Common myeloid progenitor, CD34-positive (primary cell): ENCODE data around the gene TMEM242.

Source experiments
- CTCF ChIA-PET: fragments of 350-600 bp; sonication (Branson Sonifier 250); formaldehyde crosslinking; loops from one replicate; lab custom pipeline; 2021; ENCODE audit warnings: antibody characterized with exemption; lab: Charles Lee
- POLR2A ChIA-PET: fragments of 350-600 bp; sonication (Branson Sonifier 250); formaldehyde crosslinking; loops from one replicate; lab custom pipeline; 2021; ENCODE audit warnings: antibody characterized with exemption; lab: Charles Lee
- DNase-seq, 3 donors: peaks; one replicate each; pipeline versions ENCODE4 v3.0.0 to v3.0.0-alpha.2; 2013
- H3K27ac ChIP-seq, 2 experiments: 1 replicate in 1 of 2; 2 replicates in 1 of 2; pipeline ENCODE4 v1.7.0; 2013; ENCODE audit warnings: inconsistent platforms in 2 of 2, low read length in 2 of 2, mild to moderate bottlenecking in 2 of 2, low read depth in 1 of 2, moderate library complexity in 1 of 2; ENCODE audit not compliant: severe bottlenecking in 2 of 2, insufficient read depth in 1 of 2, poor library complexity in 1 of 2
- H3K27me3 ChIP-seq, 5 experiments: replicated peaks in 2 of 5; 1 replicate in 3 of 5; 2 replicates in 2 of 5; pipeline versions ENCODE4 v1.6.1 to v1.7.0; 2013; ENCODE audit warnings: low read length in 4 of 5, mild to moderate bottlenecking in 2 of 5, moderate library complexity in 2 of 5, inconsistent platforms in 1 of 5; ENCODE audit not compliant: insufficient read depth in 5 of 5, control insufficient read depth in 4 of 5
- H3K36me3 ChIP-seq, 4 experiments: 1 replicate in 2 of 4; 2 replicates in 2 of 4; pipeline versions ENCODE4 v1.6.1 to v1.7.0; 2013; ENCODE audit warnings: low read length in 3 of 4, control low read depth in 1 of 4, mild to moderate bottlenecking in 1 of 4; ENCODE audit not compliant: control insufficient read depth in 4 of 4, insufficient read depth in 4 of 4
- H3K4me1 ChIP-seq, 4 experiments: 1 replicate in 3 of 4; 2 replicates in 1 of 4; pipeline versions ENCODE4 v1.6.1 to v1.7.1; 2013; ENCODE audit warnings: low read length in 3 of 4, mild to moderate bottlenecking in 3 of 4, control low read depth in 1 of 4, inconsistent platforms in 1 of 4, moderate library complexity in 1 of 4; ENCODE audit not compliant: control insufficient read depth in 4 of 4, insufficient read depth in 4 of 4; ENCODE audit errors: control extremely low read depth in 1 of 4
- H3K4me3 ChIP-seq, 7 experiments: 1 replicate in 4 of 7; 2 replicates in 3 of 7; pipeline versions ENCODE4 v1.5.1 to v1.7.0; 2013; ENCODE audit warnings: mild to moderate bottlenecking in 7 of 7, low read length in 6 of 7, moderate library complexity in 6 of 7, inconsistent platforms in 2 of 7, low read depth in 2 of 7, control low read depth in 1 of 7; ENCODE audit not compliant: insufficient read depth in 4 of 7, control insufficient read depth in 1 of 7; ENCODE audit errors: extremely low read depth in 1 of 7
- H3K9me3 ChIP-seq, 5 experiments: 1 replicate in 4 of 5; 2 replicates in 1 of 5; pipeline versions ENCODE4 v1.6.1 to v1.7.1; 2013; ENCODE audit warnings: low read length in 4 of 5, mild to moderate bottlenecking in 2 of 5, inconsistent platforms in 1 of 5, low read depth in 1 of 5, moderate library complexity in 1 of 5; ENCODE audit not compliant: control insufficient read depth in 4 of 5, insufficient read depth in 2 of 5; ENCODE audit errors: control extremely low read depth in 1 of 5
- WGBS: methylation state at CpG from one replicate; pipeline ENCODE4 v1.1.5; 2013; ENCODE audit not compliant: insufficient coverage; 5-methylcytosine and 5-hydroxymethylcytosine counted together

TMEM242 gene

DNA sequence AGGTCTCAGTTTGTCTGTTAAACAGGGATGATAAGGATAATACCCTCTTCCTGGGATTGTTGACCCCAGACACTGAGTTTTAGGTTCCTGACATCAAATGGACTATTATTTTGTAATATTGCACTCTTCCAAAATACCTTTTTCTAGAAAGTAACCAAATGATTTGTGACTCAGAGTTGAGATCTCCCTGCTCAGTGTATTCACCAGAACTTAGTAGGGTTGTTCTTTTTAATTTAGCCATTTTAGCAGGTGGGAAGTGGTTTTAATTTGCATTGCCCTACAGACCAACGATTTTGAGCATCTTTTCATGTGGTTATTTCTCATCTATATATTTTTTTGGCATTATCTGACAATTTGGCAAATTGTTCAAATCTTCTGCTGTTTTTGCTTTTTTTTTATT, 75.1 kb downstream of the TMEM242 start:
- peaks cover 0 to 8% (median 3%) of the 10 kb centered on the region in 4 experiments for H3K4me1 ChIP-seq
- no peak overlapping the region for H3K4me3 ChIP-seq
- peaks cover 0 to 3% (median 0%) of the 10 kb centered on the region in 5 experiments for H3K27me3 ChIP-seq
- WGBS: no CpG with 5 or more reads among the region's 1 CpG
- no peak overlapping the region for H3K27ac ChIP-seq
- ChIA-PET POLR2A (no interaction called here), CTCF (no interaction called here)
- peaks cover 0 to 5% (median 0%) of the 10 kb centered on the region in 5 experiments for H3K9me3 ChIP-seq
- no peak for DNase-seq
- no peaks in the 10 kb centered on the region for H3K36me3 ChIP-seq

DNA sequence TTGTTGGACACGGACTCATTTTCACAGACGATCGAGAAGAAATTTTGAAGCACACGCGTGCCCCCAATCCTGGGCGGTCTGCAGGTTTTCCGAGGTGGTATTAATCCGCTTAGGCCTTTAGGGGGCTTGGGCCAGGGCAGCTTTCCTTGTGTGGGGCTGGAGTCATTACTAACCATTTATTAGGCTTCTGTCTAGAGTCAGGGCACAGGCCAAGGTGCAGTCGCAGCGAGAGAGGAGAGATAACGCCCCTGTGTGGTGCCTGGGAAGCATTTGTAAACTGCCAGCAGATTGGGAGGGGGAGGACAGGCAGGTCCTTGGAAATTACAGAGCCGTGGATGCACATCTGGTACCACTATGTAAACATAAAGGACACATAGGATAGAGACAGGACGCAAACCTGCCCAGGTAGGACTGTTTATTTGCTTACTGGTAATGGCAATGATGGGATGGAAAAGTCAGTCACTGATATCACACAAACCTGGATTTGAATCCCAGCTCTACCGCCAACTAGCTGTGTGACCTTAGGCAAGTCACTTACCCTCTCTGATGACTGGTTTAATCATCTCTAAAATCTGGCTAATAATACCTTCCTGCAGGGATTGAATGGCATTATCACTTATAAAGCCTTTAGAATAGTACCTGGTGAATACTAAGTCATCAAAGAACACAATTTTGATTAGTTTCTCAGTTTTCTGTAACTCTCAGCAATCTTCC, 76.4 kb downstream of the TMEM242 start:
- ChIA-PET POLR2A (no interaction called here), CTCF (no interaction called here)
- H3K27ac ChIP-seq: no peak overlapping the region
- H3K9me3 ChIP-seq: peaks cover 0 to 5% (median 0%) of the 10 kb centered on the region in 5 experiments
- H3K27me3 ChIP-seq: peaks cover 0 to 3% (median 0%) of the 10 kb centered on the region in 5 experiments
- H3K4me3 ChIP-seq: no peak overlapping the region
- WGBS: 97% methylated on average over 13 of the region's 14 CpGs
- H3K4me1 ChIP-seq: peaks cover 0 to 19% (median 5%) of the 10 kb centered on the region in 4 experiments
- no peak for DNase-seq
- H3K36me3 ChIP-seq: no peaks in the 10 kb centered on the region

DNA sequence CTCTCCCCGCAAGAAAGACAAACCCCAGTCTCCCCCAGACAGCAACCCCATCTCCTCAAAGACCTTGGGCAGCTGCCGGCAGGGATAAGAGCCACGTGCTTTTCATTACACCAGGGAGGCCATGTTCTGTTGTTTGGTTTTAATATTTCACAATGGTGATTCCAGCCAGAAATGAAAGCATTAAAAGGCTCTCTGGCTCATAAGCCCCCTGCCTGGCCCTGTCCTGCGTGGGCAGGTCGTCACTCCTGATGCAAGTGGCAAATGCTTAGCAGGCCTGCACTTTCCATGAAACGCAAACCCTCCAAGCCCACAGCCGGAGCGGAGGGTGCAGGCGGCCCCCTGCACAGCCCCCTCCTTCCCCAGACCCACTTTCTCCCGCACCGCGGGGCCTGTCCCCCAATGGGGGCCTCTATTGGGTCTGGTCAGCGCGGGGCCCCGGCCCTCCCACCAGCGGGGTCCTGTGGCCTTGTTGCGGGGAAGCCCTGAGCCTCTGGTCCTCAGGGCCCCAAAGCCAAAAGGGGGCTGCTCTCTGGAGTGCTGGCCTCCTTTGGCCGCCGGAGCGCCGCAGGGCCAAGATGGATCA, 77.2 kb downstream of the TMEM242 start:
- no peak overlapping the region for H3K27ac ChIP-seq
- over 99% methylated on average over 17 of the region's 21 CpGs for WGBS
- DNase-seq: no peak
- H3K9me3 ChIP-seq: peaks cover 0 to 5% (median 0%) of the 10 kb centered on the region in 5 experiments
- ChIA-PET CTCF (no interaction called here), POLR2A (no interaction called here)
- H3K36me3 ChIP-seq: no peaks in the 10 kb centered on the region
- H3K4me3 ChIP-seq: no peak overlapping the region
- peaks cover 0 to 3% (median 0%) of the 10 kb centered on the region in 5 experiments for H3K27me3 ChIP-seq
- peaks cover 0 to 19% (median 5%) of the 10 kb centered on the region in 4 experiments for H3K4me1 ChIP-seq

DNA sequence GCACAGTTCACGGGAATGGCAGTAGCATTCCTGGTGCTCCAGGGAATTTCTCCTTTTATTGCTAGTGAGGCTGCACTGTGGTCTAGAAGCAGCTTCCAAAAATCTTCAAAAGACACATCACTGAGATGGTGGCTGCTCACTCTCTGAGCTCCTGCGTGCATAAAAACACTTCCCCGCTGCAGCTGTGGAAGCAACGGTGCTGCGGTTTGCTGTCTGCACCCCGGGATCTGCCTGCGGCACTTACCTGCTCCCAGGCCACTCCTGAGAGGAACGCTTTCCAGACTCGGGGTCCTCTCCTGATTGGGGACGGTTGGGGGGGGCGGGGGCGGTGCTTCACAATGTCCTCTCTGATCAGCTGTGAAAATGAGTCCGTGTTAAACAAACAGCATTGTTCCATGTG, 77.9 kb downstream of the TMEM242 start:
- WGBS: 90% methylated on average over 13 of the region's 13 CpGs
- no peak overlapping the region for H3K27ac ChIP-seq
- ChIA-PET POLR2A (no interaction called here), CTCF (interaction anchor here (1.0 to 2.3 kb wide), 2 partner anchors 13 to 22 kb away, joined by 7 read pairs; no protein-coding TSS in a partner anchor)
- DNase-seq: no peak
- H3K27me3 ChIP-seq: peaks cover 0 to 3% (median 0%) of the 10 kb centered on the region in 5 experiments
- H3K4me3 ChIP-seq: no peak overlapping the region
- peaks cover 0 to 22% (median 5%) of the 10 kb centered on the region in 4 experiments for H3K4me1 ChIP-seq
- no peaks in the 10 kb centered on the region for H3K36me3 ChIP-seq
- H3K9me3 ChIP-seq: peaks cover 0 to 5% (median 0%) of the 10 kb centered on the region in 5 experiments

DNA sequence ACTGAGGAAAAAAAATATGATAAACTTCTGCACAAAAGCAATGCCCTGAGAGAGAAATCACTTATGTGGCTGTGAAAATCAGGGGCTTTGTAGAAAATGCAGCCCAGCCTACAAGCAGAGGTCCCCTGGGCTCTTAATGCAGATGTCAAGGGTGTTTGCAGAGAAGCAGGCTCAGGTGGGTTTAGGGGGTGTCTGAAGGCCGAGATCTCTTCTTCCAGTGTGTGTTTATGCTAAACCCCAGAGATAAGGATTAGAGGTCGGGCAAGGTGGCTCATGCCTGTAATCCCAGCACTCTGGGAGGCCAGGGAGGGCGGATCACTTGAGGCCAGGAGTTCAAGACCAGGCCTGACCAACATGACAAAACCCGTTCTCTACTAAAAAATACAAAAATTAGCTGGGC, 78.5 kb downstream of the TMEM242 start:
- Histone ChIP-seq H3K27ac (no peak overlapping the region), H3K9me3 (peaks cover 0 to 5% (median 0%) of the 10 kb centered on the region in 5 experiments), H3K36me3 (no peaks in the 10 kb centered on the region), H3K4me1 (peaks cover 0 to 28% (median 6%) of the 10 kb centered on the region in 4 experiments), H3K27me3 (peaks cover 0 to 2% (median 0%) of the 10 kb centered on the region in 5 experiments), H3K4me3 (no peak overlapping the region)
- no peak for DNase-seq
- WGBS: 93% methylated on average over 3 of the region's 4 CpGs
- CTCF ChIA-PET: interaction anchor here (1.0 to 2.3 kb wide), 2 partner anchors 13 to 21 kb away, joined by 7 read pairs; no protein-coding TSS in a partner anchor
- POLR2A ChIA-PET: interaction anchor here (0.6 kb wide), 1 partner anchor 410 kb away, joined by 4 read pairs; no protein-coding TSS in a partner anchor

DNA sequence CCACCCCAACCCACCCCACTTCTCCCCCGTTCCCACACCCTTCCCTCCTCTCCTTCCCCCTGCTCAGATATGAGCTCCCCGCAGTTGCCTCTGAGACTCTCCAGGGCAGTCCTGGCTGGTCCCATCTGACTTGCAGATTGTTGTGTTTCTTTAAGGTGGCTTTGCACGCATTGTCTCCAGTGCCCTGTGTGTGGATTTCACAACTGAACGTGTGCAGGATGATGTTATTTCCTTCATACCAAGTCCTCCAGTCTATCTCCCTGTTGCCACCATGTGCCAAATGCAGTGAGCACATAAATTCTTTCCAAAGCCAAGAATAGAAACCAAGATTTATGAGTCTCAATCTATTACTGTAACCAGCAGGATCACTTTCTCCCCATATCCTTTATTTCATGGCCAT, 79.1 kb downstream of the TMEM242 start:
- Histone ChIP-seq H3K27ac (no peak overlapping the region), H3K27me3 (peaks cover 0 to 3% (median 0%) of the 10 kb centered on the region in 5 experiments), H3K4me3 (peak overlapping the region in 1 of 7 experiments; percentile 1), H3K36me3 (no peaks in the 10 kb centered on the region), H3K9me3 (peaks cover 0 to 5% (median 0%) of the 10 kb centered on the region in 5 experiments), H3K4me1 (peaks cover 0 to 28% (median 6%) of the 10 kb centered on the region in 4 experiments)
- WGBS: 0% methylated on average over 1 of the region's 4 CpGs
- CTCF ChIA-PET: interaction anchor here (1.2 to 2.3 kb wide), 3 partner anchors 9 to 21 kb away, joined by 3 to 7 read pairs (median 5); no protein-coding TSS in a partner anchor
- POLR2A ChIA-PET: no interaction called here
- DNase-seq: peak in 2 of 3 donors; percentile 42 to 43
